BE2C (cell line): ENCODE data around the gene EIF4E1B.

Experiments used
- DNase-seq: peaks from one replicate; pipeline ENCODE4 v3.0.0-alpha.2; 2020
- H3K27me3 ChIP-seq: fragments of 250-450 bp; sonication (Bioruptor Pico); 2 replicates; pipeline ENCODE4 v1.5.1; 2020; ENCODE audit warnings: mild to moderate bottlenecking
- H3K36me3 ChIP-seq: fragments of 250-450 bp; sonication (Bioruptor Pico); 2 replicates; pipeline ENCODE4 v1.5.1; 2020; ENCODE audit warnings: mild to moderate bottlenecking
- H3K4me1 ChIP-seq: fragments of 250-450 bp; sonication (Bioruptor Pico); 2 replicates; pipeline ENCODE4 v1.5.1; 2020
- H3K4me3 ChIP-seq: 2 replicates; pipeline ENCODE4 v1.5.1; 2011; ENCODE audit warnings: low read depth, low read length
- H3K9me3 ChIP-seq: fragments of 250-450 bp; sonication (Bioruptor Pico); 2 replicates; pipeline ENCODE4 v1.5.1; 2020
- CTCF ChIP-seq: IDR thresholded peaks from 2 replicates; pipeline ENCODE4 v1.5.1; 2012; ENCODE audit warnings: mild to moderate bottlenecking, low read depth, low read length

The EIF4E1B gene

GRCh38 chr5:176646049-176646706, 15.7 kb downstream of the EIF4E1B start:
- TF ChIP-seq CTCF, result no peak
- H3K36me3 ChIP-seq, result no peaks in the 10 kb centered on the region
- DNase-seq, result no peak
- H3K9me3 ChIP-seq, result no peaks in the 10 kb centered on the region
- no peaks in the 10 kb centered on the region for H3K27me3 ChIP-seq
- no peak overlapping the region for H3K4me3 ChIP-seq
- H3K4me1 ChIP-seq, result peaks cover 4% of the 10 kb centered on the region

DNA sequence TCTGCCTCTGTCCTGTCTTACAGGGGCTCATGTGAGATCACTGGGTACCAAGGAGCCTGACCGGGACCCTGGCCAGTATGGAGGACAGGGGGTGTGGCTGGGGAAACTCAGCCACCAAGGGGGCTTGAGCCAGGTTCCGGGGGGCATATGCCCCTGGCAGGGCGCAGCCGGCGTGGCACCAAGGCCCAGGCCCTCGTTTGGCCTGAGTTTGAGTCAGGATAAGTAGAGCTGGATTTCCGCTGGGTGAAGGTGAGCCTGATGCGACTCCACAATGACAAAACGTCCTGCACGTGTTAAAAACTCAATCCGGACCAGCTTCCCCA, 16.2 kb downstream of the EIF4E1B start:
- no peaks in the 10 kb centered on the region for H3K36me3 ChIP-seq
- H3K4me1 ChIP-seq, result peaks cover 4% of the 10 kb centered on the region
- H3K4me3 ChIP-seq, result peak overlapping the region; percentile 43
- DNase-seq, result no peak
- no peaks in the 10 kb centered on the region for H3K9me3 ChIP-seq
- no peaks in the 10 kb centered on the region for H3K27me3 ChIP-seq
- no peak for TF ChIP-seq CTCF

- H3K4me3 ChIP-seq, result peak within 1 kb of the TSS; percentile 75
- no peaks in the 10 kb centered on the region for H3K9me3 ChIP-seq
- peak; percentile 34 for TF ChIP-seq CTCF
- no peaks in the 10 kb centered on the region for H3K27me3 ChIP-seq
- peaks cover 4% of the 10 kb centered on the region for H3K4me1 ChIP-seq
- H3K36me3 ChIP-seq, result no peaks in the 10 kb centered on the region
- peak; percentile 100 for DNase-seq
Measured at GRCh38 chr5:176647030-176647842, 16.8 kb downstream of the EIF4E1B start, which contains the start of gene TSPAN17. TSS of gene TSPAN17 (plus strand) at chr5:176647484. CDS start at chr5:176647616, 132 bp downstream.

DNA sequence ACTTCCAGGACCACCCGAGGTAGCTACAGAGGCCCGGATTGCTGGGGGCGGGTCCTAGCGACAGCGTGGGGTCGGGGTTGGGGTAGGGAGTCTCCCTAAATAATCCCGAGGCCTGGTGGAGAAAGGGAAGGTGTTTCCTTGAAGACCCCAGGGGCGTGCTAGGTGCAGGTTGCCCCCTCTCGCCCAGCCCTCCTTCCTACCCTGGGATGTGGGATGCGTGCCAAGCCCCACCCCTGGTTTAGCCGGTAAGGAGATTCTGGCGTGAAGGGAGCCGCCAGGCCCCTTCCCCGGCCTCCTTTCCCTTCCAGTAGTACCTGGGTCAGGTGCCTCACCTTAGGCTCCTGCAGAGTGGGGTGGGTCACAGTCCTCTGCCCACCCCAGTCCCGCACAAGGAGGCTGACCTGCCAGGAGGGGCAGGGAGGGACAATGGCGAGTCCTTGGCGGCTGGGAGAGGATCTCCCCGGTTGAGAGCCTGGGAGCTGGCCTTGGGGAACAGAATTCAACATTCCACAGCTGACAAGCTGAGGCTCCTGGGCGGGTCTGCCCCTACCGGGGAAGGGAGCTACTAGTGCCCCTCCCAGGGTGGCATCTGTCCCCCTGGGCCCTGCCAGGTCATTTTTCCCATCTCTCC, 17.5 kb downstream of the EIF4E1B start:
- Histone ChIP-seq H3K4me3 (peak overlapping the region; percentile 75), H3K27me3 (no peaks in the 10 kb centered on the region), H3K9me3 (no peaks in the 10 kb centered on the region), H3K4me1 (peaks cover 4% of the 10 kb centered on the region), H3K36me3 (no peaks in the 10 kb centered on the region)
- peak; percentile 77 for DNase-seq
- TF ChIP-seq CTCF, result no peak

GRCh38 chr5:176648474-176649194, 18.2 kb downstream of the EIF4E1B start:
- TF ChIP-seq CTCF, result no peak
- H3K4me3 ChIP-seq, result no peak overlapping the region; the same call in 1 of the 2 replicates

More at GRCh38 chr5:176648474-176649194, 18.2 kb downstream of the EIF4E1B start:
- no peak for DNase-seq
- Histone ChIP-seq H3K9me3 (no peaks in the 10 kb centered on the region), H3K36me3 (no peaks in the 10 kb centered on the region), H3K27me3 (no peaks in the 10 kb centered on the region), H3K4me1 (peaks cover 4% of the 10 kb centered on the region)
